Suprapubic skin (tissue), 4 donors: ENCODE measurements around the gene KCTD17. TPM values are rescaled to one million over a fixed set of nuclear protein-coding genes. Genes with fewer than 3 reads are reported as not detected.

ENCODE experiments used
- DNase-seq, 2 donors: peaks; one replicate each; pipeline ENCODE4 v3.0.0-alpha.2; 2019; ENCODE audit warnings: low spot score in 2 of 2
- H3K27ac ChIP-seq: fragments of 200-600 bp; sonication (generic); one replicate; pipeline ENCODE4 v1.5.1; 2019
- H3K27me3 ChIP-seq: fragments of 200-600 bp; sonication (generic); one replicate; pipeline ENCODE4 v1.5.1; 2019
- H3K36me3 ChIP-seq: fragments of 200-600 bp; sonication (generic); one replicate; pipeline ENCODE4 v1.5.1; 2019
- H3K4me1 ChIP-seq: fragments of 200-600 bp; sonication (generic); one replicate; pipeline ENCODE4 v1.5.1; 2019
- H3K4me3 ChIP-seq: fragments of 200-600 bp; sonication (generic); one replicate; pipeline ENCODE4 v1.5.1; 2019; ENCODE audit warnings: mild to moderate bottlenecking
- H3K9me3 ChIP-seq: fragments of 200-600 bp; sonication (generic); one replicate; pipeline ENCODE4 v1.5.1; 2019
- EP300 ChIP-seq: sonication (generic); formaldehyde crosslinking; IDR thresholded peaks from one replicate; pipeline ENCODE4 v1.6.1; 2017; ENCODE audit warnings: antibody characterized with exemption
- POLR2A ChIP-seq, 2 donors: fragments of 450-650 bp; IDR thresholded peaks; one replicate each; pipeline ENCODE4 v1.6.1; 2017; ENCODE audit warnings: antibody characterized with exemption in 2 of 2, mild to moderate bottlenecking in 2 of 2, moderate library complexity in 2 of 2
- POLR2AphosphoS5 ChIP-seq, 3 donors: sonication (generic); formaldehyde crosslinking; IDR thresholded peaks; one replicate each; pipeline ENCODE4 v1.6.1; 2017; ENCODE audit warnings: antibody characterized with exemption in 3 of 3
- WGBS: methylation state at CpG from one replicate; pipeline ENCODE4 v1.1.5; 2018; 5-methylcytosine and 5-hydroxymethylcytosine counted together
- total RNA-seq, 4 donors: library from RNA; depleted of rRNA; stranded (reverse); fragments of >200 nt; gene quantifications; one replicate each; pipeline ENCODE4 v1.1.0, GENCODE V29; 2016
- TF ChIP-seq, protein P1 (sequence below), 2 donors: fragments of 200-600 bp in 1 of 2; fragments of 450-650 bp in 1 of 2; sonication (generic) in 1 of 2; IDR thresholded peaks; one replicate each; pipeline ENCODE4 v1.5.1; 2016 to 2019; ENCODE audit warnings: antibody characterized with exemption in 2 of 2, mild to moderate bottlenecking in 1 of 2, moderate library complexity in 1 of 2

KCTD17 gene
- total RNA-seq, 4 donors from 2014 or later, result 25.0 to 67.0 (median 35.7) TPM

DNA sequence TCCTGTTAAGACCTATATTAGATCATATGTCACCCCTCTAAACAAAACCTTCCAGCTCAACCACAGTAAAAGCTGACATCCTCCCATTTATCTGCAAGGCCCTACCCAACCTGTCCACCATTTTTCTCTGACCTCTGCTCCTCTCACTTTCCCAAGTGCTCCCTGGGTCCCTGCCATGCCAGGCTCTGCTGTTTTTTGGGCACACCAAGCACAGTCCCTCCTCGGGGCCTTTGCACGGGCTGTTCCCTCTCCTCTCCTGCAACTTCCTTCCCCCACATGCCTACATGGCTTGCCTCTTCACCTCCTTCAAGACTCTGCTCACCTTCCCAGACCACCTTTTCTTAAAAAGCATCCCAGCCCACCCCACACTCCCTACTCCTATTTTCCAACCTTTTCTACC is 42.1 kb upstream of the KCTD17 start:
- no peaks in the 10 kb centered on the region for H3K9me3 ChIP-seq
- H3K27ac ChIP-seq, result no peak overlapping the region
- H3K4me3 ChIP-seq, result no peak overlapping the region
- no peaks in the 10 kb centered on the region for H3K36me3 ChIP-seq
- H3K4me1 ChIP-seq, result peaks cover 5% of the 10 kb centered on the region
- H3K27me3 ChIP-seq, result no peaks in the 10 kb centered on the region
- no peak for TF ChIP-seq POLR2A (IDR thresholded peaks at IDR 0.05)
- no peak for TF ChIP-seq POLR2AphosphoS5 (IDR thresholded peaks at IDR 0.05)
- TF ChIP-seq, protein P1, sequence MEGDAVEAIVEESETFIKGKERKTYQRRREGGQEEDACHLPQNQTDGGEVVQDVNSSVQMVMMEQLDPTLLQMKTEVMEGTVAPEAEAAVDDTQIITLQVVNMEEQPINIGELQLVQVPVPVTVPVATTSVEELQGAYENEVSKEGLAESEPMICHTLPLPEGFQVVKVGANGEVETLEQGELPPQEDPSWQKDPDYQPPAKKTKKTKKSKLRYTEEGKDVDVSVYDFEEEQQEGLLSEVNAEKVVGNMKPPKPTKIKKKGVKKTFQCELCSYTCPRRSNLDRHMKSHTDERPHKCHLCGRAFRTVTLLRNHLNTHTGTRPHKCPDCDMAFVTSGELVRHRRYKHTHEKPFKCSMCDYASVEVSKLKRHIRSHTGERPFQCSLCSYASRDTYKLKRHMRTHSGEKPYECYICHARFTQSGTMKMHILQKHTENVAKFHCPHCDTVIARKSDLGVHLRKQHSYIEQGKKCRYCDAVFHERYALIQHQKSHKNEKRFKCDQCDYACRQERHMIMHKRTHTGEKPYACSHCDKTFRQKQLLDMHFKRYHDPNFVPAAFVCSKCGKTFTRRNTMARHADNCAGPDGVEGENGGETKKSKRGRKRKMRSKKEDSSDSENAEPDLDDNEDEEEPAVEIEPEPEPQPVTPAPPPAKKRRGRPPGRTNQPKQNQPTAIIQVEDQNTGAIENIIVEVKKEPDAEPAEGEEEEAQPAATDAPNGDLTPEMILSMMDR (IDR thresholded peaks at IDR 0.05), result no peak
- TF ChIP-seq EP300, result no peak
- no peak for DNase-seq
- 91% methylated on average over 2 of the region's 2 CpGs for WGBS

DNA sequence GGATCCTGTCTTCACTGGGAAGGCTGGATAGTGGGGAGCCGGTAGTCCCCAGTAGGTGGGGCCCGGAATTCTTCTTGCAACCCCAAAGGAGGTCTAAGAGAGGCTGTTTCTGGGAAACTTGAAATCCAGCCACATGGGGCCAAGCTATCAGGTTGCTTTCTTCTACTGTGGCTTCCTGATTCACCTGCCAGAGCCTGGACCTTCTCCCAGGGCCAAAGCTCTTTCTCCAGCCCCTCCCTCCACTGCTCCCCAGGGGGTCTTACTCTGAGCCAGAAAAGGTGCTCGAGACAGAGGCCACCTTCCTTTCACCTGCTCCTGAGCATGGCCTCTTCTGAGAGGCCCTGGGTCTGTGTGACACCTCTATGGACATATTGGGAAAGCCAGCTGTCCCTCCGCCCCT is 41.4 kb upstream of the KCTD17 start:
- no peak for DNase-seq
- WGBS, result 71% methylated on average over 2 of the region's 4 CpGs

DNA sequence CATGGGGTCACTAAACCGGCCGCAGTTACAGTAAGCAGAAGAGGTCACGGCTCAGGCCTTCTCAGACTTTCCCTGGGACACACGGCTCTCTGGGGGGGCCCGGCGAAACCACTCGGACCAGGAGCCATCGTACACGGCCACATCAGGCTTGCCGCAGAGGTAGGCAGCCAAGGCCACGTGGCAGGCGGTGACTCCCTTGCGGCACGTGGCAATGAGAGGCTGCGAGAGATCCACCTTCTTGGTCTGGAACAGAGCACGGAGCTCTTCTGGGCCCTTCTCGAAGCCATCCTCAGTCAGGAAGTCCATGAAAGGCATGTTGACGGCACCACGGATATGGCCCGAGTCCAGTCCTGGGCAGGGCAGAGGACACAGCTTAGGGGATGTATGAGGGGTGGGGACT is 40.6 kb upstream of the KCTD17 start:
- Histone ChIP-seq H3K27ac (no peak overlapping the region), H3K27me3 (no peaks in the 10 kb centered on the region), H3K4me1 (peaks cover 9% of the 10 kb centered on the region), H3K36me3 (no peaks in the 10 kb centered on the region), H3K9me3 (no peaks in the 10 kb centered on the region), H3K4me3 (no peak overlapping the region)
- no peak for DNase-seq
- no peak for TF ChIP-seq POLR2A (IDR thresholded peaks at IDR 0.05)
- TF ChIP-seq EP300, result no peak
- TF ChIP-seq POLR2AphosphoS5 (IDR thresholded peaks at IDR 0.05), result no peak
- TF ChIP-seq, protein P1 (IDR thresholded peaks at IDR 0.05), result no peak
- WGBS, result 86% methylated on average over 8 of the region's 20 CpGs

More for the DNA sequence above, 41.4 kb upstream of the KCTD17 start:
- H3K36me3 ChIP-seq, result no peaks in the 10 kb centered on the region
- no peaks in the 10 kb centered on the region for H3K27me3 ChIP-seq
- H3K4me1 ChIP-seq, result peaks cover 5% of the 10 kb centered on the region
- H3K27ac ChIP-seq, result no peak overlapping the region
- TF ChIP-seq POLR2AphosphoS5 (IDR thresholded peaks at IDR 0.05) (no peak), POLR2A (IDR thresholded peaks at IDR 0.05) (no peak), EP300 (no peak)
- TF ChIP-seq, protein P1 (IDR thresholded peaks at IDR 0.05), result no peak
- H3K9me3 ChIP-seq, result no peaks in the 10 kb centered on the region
- H3K4me3 ChIP-seq, result no peak overlapping the region

DNA sequence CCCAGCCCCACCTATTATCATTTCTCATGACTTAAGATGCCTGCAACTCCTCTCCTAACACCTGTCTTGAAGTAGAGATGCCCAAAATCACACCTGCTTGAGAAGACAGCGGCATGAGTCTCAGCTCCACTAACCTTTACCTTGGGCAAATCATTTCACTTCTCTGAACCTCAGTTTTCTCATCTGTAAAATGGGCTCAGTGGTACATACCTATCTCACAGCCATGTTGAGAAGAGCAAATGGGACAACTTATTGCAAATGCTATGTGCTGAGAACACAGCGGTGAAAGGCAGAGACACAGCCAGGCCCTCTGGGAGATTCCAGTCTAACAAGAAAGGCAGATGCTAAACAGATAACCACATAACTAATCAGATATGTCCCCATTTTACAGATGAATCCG is 40.1 kb upstream of the KCTD17 start:
- Histone ChIP-seq H3K36me3 (no peaks in the 10 kb centered on the region), H3K27me3 (no peaks in the 10 kb centered on the region), H3K4me1 (peaks cover 10% of the 10 kb centered on the region), H3K9me3 (no peaks in the 10 kb centered on the region), H3K4me3 (no peak overlapping the region), H3K27ac (no peak overlapping the region)
- TF ChIP-seq POLR2AphosphoS5 (IDR thresholded peaks at IDR 0.05), result no peak
- no peak for DNase-seq
- WGBS, result 89% methylated on average over 3 of the region's 3 CpGs

DNA sequence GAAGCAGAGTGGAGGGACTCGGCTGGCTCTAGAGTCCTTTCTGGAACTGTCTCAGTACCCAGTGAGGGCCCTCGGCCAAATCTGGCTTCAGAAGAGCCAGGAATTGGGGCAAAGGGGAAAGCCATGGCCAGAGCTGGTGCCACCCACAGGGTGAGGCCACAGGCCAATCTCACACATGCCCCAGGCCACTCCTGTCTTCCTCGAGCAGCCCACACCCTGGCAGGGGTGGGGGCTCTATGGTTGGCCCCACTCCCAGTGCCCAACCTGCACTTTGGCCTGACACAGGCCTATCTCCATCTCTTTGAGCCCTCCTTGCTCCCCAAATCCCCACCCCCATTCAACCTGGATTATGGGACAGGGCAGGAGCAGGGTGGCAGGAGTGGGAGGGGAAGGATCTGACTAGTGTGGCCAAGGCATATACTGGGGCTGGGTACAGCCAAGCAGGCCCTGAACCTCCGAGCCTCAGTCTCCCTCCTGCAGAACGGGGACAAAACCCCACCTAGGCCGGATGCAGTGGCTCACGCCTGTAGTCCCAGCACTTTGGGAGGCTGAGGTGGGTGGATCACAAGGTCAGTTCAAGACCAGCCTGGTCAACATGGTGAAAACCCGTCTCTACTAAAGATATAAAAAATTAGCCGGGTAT is 39.2 kb upstream of the KCTD17 start:
- Histone ChIP-seq H3K27ac (no peak overlapping the region), H3K4me3 (no peak overlapping the region), H3K27me3 (no peaks in the 10 kb centered on the region), H3K9me3 (no peaks in the 10 kb centered on the region), H3K36me3 (no peaks in the 10 kb centered on the region), H3K4me1 (peaks cover 19% of the 10 kb centered on the region)
- TF ChIP-seq, protein P1 (IDR thresholded peaks at IDR 0.05), result no peak
- no peak for TF ChIP-seq POLR2AphosphoS5 (IDR thresholded peaks at IDR 0.05)
- TF ChIP-seq POLR2A (IDR thresholded peaks at IDR 0.05), result no peak
- TF ChIP-seq EP300, result no peak
- 77% methylated on average over 7 of the region's 9 CpGs for WGBS
- DNase-seq, result no peak

DNA sequence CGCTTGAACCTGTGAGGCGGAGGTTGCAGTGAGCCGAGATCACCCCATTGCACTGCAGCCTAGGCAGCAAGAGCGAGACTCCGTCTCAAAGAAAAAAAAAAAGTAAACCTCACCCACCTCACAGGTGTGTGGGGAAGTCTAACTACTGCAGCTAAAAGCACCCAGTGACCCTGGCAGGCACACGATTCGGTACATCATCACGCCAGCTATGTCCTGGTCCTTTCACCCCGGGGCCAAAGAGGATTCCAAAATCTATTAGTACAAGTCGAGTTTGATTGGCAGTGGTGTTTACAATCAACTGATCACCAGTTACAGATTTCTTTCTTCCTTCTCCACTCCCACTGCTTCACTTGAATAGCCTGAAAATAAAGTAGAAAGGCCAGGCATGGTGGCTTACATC is 38.6 kb upstream of the KCTD17 start:
- no peaks in the 10 kb centered on the region for H3K36me3 ChIP-seq
- 75% methylated on average over 10 of the region's 10 CpGs for WGBS
- no peak overlapping the region for H3K27ac ChIP-seq
- no peak overlapping the region for H3K4me3 ChIP-seq
- H3K4me1 ChIP-seq, result peaks cover 25% of the 10 kb centered on the region
- no peak for DNase-seq
- no peaks in the 10 kb centered on the region for H3K27me3 ChIP-seq
- TF ChIP-seq POLR2AphosphoS5 (IDR thresholded peaks at IDR 0.05) (no peak), POLR2A (IDR thresholded peaks at IDR 0.05) (no peak), EP300 (no peak)
- TF ChIP-seq, protein P1 (IDR thresholded peaks at IDR 0.05), result no peak
- H3K9me3 ChIP-seq, result no peaks in the 10 kb centered on the region
